ENCODE results near the gene ASTL.

DNA sequence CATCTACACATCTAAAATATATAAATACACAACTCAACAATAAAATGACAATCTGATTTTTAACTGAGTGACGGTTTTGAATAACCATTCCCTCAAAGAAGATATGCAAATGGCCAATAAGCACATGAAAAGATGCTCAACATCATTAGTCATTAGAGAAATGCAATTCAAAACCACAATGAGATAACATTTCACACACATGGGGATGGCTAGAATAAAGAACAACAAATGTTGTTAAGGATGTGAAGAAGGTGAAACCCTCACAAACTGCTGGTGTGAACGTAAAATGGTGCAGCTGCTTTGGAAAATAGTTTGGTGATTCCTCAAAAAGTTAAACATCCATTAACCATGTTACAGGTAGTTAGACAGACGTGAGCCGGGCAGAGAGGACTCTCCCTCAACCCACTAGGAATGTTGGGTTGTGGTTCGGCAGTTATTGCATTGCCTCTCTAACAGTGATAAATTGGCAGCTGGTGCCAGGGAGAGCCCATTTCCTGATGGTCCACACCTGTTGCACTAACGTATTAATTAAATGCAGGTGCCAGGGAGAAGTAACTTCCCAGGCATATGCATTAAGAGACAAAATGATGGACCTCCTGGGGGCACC is 29.2 kb upstream of the ASTL start:
- TF ChIP-seq EZH2phosphoT487 (IDR thresholded peaks at IDR 0.05; ENCODE audit: borderline replicate concordance, low read length): no peak
- TF ChIP-seq, protein P1, sequence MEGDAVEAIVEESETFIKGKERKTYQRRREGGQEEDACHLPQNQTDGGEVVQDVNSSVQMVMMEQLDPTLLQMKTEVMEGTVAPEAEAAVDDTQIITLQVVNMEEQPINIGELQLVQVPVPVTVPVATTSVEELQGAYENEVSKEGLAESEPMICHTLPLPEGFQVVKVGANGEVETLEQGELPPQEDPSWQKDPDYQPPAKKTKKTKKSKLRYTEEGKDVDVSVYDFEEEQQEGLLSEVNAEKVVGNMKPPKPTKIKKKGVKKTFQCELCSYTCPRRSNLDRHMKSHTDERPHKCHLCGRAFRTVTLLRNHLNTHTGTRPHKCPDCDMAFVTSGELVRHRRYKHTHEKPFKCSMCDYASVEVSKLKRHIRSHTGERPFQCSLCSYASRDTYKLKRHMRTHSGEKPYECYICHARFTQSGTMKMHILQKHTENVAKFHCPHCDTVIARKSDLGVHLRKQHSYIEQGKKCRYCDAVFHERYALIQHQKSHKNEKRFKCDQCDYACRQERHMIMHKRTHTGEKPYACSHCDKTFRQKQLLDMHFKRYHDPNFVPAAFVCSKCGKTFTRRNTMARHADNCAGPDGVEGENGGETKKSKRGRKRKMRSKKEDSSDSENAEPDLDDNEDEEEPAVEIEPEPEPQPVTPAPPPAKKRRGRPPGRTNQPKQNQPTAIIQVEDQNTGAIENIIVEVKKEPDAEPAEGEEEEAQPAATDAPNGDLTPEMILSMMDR (conservative IDR thresholded peaks at IDR 0.05; ENCODE audit: low read depth, low read length): no peak

Measured in PC-3 (cell line).